WTC11 (cell line): ENCODE results near the gene TCF7L2.

ENCODE experiments used
- ELF4 ChIP-seq: sonication (generic); formaldehyde crosslinking; IDR thresholded peaks from 2 replicates; pipeline ENCODE4 v1.8.1; 2022; ENCODE audit warnings: low read depth, mild to moderate bottlenecking, moderate library complexity, missing genetic modification reagents
- FOXP1 ChIP-seq: sonication (generic); formaldehyde crosslinking; IDR thresholded peaks from 2 replicates; pipeline ENCODE4 v1.8.0; 2022; ENCODE audit warnings: missing genetic modification reagents, mild to moderate bottlenecking, moderate library complexity, borderline replicate concordance
- IRF2 ChIP-seq: sonication (generic); formaldehyde crosslinking; IDR thresholded peaks from 2 replicates; pipeline ENCODE4 v1.8.0; 2022; ENCODE audit warnings: low read depth, missing genetic modification reagents, borderline replicate concordance
- JUN ChIP-seq: sonication (generic); formaldehyde crosslinking; IDR thresholded peaks from 2 replicates; pipeline ENCODE4 v1.8.0; 2023; ENCODE audit warnings: mild to moderate bottlenecking, missing genetic modification reagents
- PRRX2 ChIP-seq: fragments of 250-450 bp; sonication (Bioruptor Pico); IDR thresholded peaks from 2 replicates; pipeline ENCODE4 v1.8.0; 2021; ENCODE audit warnings: mild to moderate bottlenecking
- TEAD4 ChIP-seq: sonication (generic); formaldehyde crosslinking; IDR thresholded peaks from 2 replicates; pipeline ENCODE4 v1.8.0; 2022; ENCODE audit warnings: mild to moderate bottlenecking, missing genetic modification reagents
- TP53 ChIP-seq: sonication (generic); formaldehyde crosslinking; IDR thresholded peaks from 2 replicates; pipeline ENCODE4 v1.8.1; 2023; ENCODE audit warnings: mild to moderate bottlenecking, missing genetic modification reagents
- ZNF416 ChIP-seq: fragments of 250-450 bp; sonication (Bioruptor Pico); IDR thresholded peaks from 2 replicates; pipeline ENCODE4 v1.9.0; 2021; ENCODE audit warnings: mild to moderate bottlenecking, inconsistent platforms
- TF ChIP-seq, protein P1 (sequence below): fragments of 200-600 bp; IDR thresholded peaks from 2 replicates; pipeline ENCODE4 v1.8.0; 2022; ENCODE audit warnings: antibody characterized with exemption
- TF ChIP-seq, protein P2 (sequence below): sonication (generic); formaldehyde crosslinking; conservative IDR thresholded peaks from 2 replicates; pipeline ENCODE4 v1.8.1; 2023; ENCODE audit warnings: mild to moderate bottlenecking, low read depth, missing genetic modification reagents, moderate library complexity
- TF ChIP-seq, protein P3 (sequence below): sonication (generic); formaldehyde crosslinking; IDR thresholded peaks from 2 replicates; pipeline ENCODE4 v1.8.1; 2022; ENCODE audit warnings: missing genetic modification reagents, borderline replicate concordance
- TF ChIP-seq, protein P4 (sequence below): sonication (generic); formaldehyde crosslinking; IDR thresholded peaks from 2 replicates; pipeline ENCODE4 v1.8.1; 2023; ENCODE audit warnings: mild to moderate bottlenecking, missing genetic modification reagents, borderline replicate concordance

DNA sequence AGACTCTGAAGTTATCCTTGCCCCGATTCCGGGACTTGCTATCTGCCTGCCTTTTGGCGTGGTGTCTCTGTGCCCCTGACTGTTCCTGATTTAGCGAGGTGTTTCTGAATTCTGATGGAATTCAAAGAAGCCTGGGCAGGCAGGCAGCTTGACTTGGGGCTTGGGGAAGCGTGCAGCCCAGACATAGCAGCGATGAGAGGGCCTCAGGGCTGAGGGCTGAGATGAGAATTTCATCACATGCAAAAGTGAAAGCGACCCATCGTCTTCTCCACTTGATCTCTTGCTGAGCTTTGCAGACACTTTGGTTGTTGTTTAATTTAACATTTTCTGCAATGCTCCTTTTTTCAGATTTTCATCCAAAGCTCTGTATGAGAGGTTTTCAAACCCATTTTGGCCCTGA is 57.8 kb downstream of the TCF7L2 start:
- TF ChIP-seq TP53 (CRISPR knock-in tag) (no peak), ELF4 (CRISPR knock-in tag) (no peak), PRRX2 (no peak), ZNF416 (CRISPR knock-in tag) (no peak), FOXP1 (CRISPR knock-in tag) (no peak), IRF2 (CRISPR knock-in tag) (no peak), JUN (no peak), TEAD4 (no peak)
- TF ChIP-seq, protein P1, sequence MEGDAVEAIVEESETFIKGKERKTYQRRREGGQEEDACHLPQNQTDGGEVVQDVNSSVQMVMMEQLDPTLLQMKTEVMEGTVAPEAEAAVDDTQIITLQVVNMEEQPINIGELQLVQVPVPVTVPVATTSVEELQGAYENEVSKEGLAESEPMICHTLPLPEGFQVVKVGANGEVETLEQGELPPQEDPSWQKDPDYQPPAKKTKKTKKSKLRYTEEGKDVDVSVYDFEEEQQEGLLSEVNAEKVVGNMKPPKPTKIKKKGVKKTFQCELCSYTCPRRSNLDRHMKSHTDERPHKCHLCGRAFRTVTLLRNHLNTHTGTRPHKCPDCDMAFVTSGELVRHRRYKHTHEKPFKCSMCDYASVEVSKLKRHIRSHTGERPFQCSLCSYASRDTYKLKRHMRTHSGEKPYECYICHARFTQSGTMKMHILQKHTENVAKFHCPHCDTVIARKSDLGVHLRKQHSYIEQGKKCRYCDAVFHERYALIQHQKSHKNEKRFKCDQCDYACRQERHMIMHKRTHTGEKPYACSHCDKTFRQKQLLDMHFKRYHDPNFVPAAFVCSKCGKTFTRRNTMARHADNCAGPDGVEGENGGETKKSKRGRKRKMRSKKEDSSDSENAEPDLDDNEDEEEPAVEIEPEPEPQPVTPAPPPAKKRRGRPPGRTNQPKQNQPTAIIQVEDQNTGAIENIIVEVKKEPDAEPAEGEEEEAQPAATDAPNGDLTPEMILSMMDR = no peak
- TF ChIP-seq, protein P2, sequence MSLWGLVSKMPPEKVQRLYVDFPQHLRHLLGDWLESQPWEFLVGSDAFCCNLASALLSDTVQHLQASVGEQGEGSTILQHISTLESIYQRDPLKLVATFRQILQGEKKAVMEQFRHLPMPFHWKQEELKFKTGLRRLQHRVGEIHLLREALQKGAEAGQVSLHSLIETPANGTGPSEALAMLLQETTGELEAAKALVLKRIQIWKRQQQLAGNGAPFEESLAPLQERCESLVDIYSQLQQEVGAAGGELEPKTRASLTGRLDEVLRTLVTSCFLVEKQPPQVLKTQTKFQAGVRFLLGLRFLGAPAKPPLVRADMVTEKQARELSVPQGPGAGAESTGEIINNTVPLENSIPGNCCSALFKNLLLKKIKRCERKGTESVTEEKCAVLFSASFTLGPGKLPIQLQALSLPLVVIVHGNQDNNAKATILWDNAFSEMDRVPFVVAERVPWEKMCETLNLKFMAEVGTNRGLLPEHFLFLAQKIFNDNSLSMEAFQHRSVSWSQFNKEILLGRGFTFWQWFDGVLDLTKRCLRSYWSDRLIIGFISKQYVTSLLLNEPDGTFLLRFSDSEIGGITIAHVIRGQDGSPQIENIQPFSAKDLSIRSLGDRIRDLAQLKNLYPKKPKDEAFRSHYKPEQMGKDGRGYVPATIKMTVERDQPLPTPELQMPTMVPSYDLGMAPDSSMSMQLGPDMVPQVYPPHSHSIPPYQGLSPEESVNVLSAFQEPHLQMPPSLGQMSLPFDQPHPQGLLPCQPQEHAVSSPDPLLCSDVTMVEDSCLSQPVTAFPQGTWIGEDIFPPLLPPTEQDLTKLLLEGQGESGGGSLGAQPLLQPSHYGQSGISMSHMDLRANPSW (CRISPR knock-in tag) = no peak
- TF ChIP-seq, protein P3, sequence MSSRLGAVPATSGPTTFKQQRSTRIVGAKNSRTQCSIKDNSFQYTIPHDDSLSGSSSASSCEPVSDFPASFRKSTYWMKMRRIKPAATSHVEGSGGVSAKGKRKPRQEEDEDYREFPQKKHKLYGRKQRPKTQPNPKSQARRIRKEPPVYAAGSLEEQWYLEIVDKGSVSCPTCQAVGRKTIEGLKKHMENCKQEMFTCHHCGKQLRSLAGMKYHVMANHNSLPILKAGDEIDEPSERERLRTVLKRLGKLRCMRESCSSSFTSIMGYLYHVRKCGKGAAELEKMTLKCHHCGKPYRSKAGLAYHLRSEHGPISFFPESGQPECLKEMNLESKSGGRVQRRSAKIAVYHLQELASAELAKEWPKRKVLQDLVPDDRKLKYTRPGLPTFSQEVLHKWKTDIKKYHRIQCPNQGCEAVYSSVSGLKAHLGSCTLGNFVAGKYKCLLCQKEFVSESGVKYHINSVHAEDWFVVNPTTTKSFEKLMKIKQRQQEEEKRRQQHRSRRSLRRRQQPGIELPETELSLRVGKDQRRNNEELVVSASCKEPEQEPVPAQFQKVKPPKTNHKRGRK (CRISPR knock-in tag) = no peak
- TF ChIP-seq, protein P4, sequence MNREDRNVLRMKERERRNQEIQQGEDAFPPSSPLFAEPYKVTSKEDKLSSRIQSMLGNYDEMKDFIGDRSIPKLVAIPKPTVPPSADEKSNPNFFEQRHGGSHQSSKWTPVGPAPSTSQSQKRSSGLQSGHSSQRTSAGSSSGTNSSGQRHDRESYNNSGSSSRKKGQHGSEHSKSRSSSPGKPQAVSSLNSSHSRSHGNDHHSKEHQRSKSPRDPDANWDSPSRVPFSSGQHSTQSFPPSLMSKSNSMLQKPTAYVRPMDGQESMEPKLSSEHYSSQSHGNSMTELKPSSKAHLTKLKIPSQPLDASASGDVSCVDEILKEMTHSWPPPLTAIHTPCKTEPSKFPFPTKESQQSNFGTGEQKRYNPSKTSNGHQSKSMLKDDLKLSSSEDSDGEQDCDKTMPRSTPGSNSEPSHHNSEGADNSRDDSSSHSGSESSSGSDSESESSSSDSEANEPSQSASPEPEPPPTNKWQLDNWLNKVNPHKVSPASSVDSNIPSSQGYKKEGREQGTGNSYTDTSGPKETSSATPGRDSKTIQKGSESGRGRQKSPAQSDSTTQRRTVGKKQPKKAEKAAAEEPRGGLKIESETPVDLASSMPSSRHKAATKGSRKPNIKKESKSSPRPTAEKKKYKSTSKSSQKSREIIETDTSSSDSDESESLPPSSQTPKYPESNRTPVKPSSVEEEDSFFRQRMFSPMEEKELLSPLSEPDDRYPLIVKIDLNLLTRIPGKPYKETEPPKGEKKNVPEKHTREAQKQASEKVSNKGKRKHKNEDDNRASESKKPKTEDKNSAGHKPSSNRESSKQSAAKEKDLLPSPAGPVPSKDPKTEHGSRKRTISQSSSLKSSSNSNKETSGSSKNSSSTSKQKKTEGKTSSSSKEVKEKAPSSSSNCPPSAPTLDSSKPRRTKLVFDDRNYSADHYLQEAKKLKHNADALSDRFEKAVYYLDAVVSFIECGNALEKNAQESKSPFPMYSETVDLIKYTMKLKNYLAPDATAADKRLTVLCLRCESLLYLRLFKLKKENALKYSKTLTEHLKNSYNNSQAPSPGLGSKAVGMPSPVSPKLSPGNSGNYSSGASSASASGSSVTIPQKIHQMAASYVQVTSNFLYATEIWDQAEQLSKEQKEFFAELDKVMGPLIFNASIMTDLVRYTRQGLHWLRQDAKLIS = no peak
